Right atrium auricular region (tissue), 2 donors: Measurements from ENCODE around the gene REG4. TPM values are rescaled to one million over a fixed set of nuclear protein-coding genes. Genes with fewer than 3 reads are reported as not detected.

Experiments used
- DNase-seq: peaks from one replicate; pipeline ENCODE4 v3.0.0-alpha.2; 2019; ENCODE audit warnings: low spot score
- H3K27ac ChIP-seq, 2 donors: fragments of 200-600 bp; sonication (generic); 1 replicate in 1 of 2; 2 replicates in 1 of 2; pipeline ENCODE4 v1.5.1; 2016 to 2019
- H3K27me3 ChIP-seq, 2 donors: fragments of 200-600 bp; sonication (generic); one replicate each; pipeline versions ENCODE4 v1.5.1 to v1.6.0; 2017 to 2019
- H3K36me3 ChIP-seq: fragments of 200-600 bp; sonication (generic); one replicate; pipeline ENCODE4 v1.5.1; 2016
- H3K4me1 ChIP-seq, 2 donors: fragments of 200-600 bp; sonication (generic); one replicate each; pipeline versions ENCODE4 v1.5.1 to v1.6.0; 2017 to 2019
- H3K4me3 ChIP-seq, 2 donors: fragments of 200-600 bp; sonication (generic); 1 replicate in 1 of 2; 2 replicates in 1 of 2; pipeline ENCODE4 v1.5.1; 2017 to 2019; ENCODE audit warnings: mild to moderate bottlenecking in 1 of 2, moderate library complexity in 1 of 2
- H3K9me3 ChIP-seq, 2 donors: fragments of 200-600 bp; sonication (generic); one replicate each; pipeline ENCODE4 v1.5.1; 2019
- CTCF ChIP-seq, 2 donors: fragments of 200-600 bp; sonication (generic); IDR thresholded peaks; one replicate each; pipeline ENCODE4 v1.5.1; 2019; ENCODE audit warnings: antibody characterized with exemption in 2 of 2
- total RNA-seq, 2 donors: library from RNA; depleted of rRNA; stranded (reverse); fragments of >200 nt; gene quantifications; one replicate each; pipeline ENCODE4 v1.1.0, GENCODE V29; 2016

The REG4 gene
- total RNA-seq, 2 donors from 2014 or later: not detected

- H3K9me3 ChIP-seq: no peaks in the 10 kb centered on the region
- H3K36me3 ChIP-seq: no peaks in the 10 kb centered on the region
- TF ChIP-seq CTCF (IDR thresholded peaks at IDR 0.05): no peak
- H3K27ac ChIP-seq: no peak overlapping the region
- no peak overlapping the region for H3K4me3 ChIP-seq
- H3K4me1 ChIP-seq: no peaks in the 10 kb centered on the region
- no peak for DNase-seq
- no peaks in the 10 kb centered on the region for H3K27me3 ChIP-seq
These were observed 15.7 kb downstream of the REG4 start for GRCh38 chr1:119795261-119796200.

- Histone ChIP-seq H3K9me3 (no peaks in the 10 kb centered on the region), H3K4me3 (no peak overlapping the region), H3K27me3 (no peaks in the 10 kb centered on the region), H3K4me1 (no peaks in the 10 kb centered on the region), H3K27ac (no peak overlapping the region), H3K36me3 (no peaks in the 10 kb centered on the region)
- no peak for DNase-seq
- no peak for TF ChIP-seq CTCF (IDR thresholded peaks at IDR 0.05)
These were observed 16.4 kb downstream of the REG4 start for GRCh38 chr1:119794876-119795240.

- no peak overlapping the region for H3K27ac ChIP-seq
- no peak for DNase-seq
- TF ChIP-seq CTCF (IDR thresholded peaks at IDR 0.05): no peak
These were observed 16.9 kb downstream of the REG4 start for GRCh38 chr1:119794230-119794875.

GRCh38 chr1:119791377-119791776, 19.9 kb downstream of the REG4 start:
- DNase-seq: no peak
- H3K27ac ChIP-seq: no peak overlapping the region
- no peaks in the 10 kb centered on the region for H3K36me3 ChIP-seq
- H3K4me1 ChIP-seq: no peaks in the 10 kb centered on the region
- H3K9me3 ChIP-seq: no peaks in the 10 kb centered on the region
- no peak for TF ChIP-seq CTCF (IDR thresholded peaks at IDR 0.05)
- no peak overlapping the region for H3K4me3 ChIP-seq
- no peaks in the 10 kb centered on the region for H3K27me3 ChIP-seq

More at GRCh38 chr1:119794230-119794875, 16.9 kb downstream of the REG4 start:
- Histone ChIP-seq H3K4me3 (no peak overlapping the region), H3K4me1 (no peaks in the 10 kb centered on the region), H3K9me3 (no peaks in the 10 kb centered on the region), H3K27me3 (no peaks in the 10 kb centered on the region), H3K36me3 (no peaks in the 10 kb centered on the region)

GRCh38 chr1:119790451-119791198, 20.6 kb downstream of the REG4 start:
- Histone ChIP-seq H3K27ac (no peak overlapping the region), H3K9me3 (no peaks in the 10 kb centered on the region), H3K36me3 (no peaks in the 10 kb centered on the region), H3K27me3 (no peaks in the 10 kb centered on the region), H3K4me3 (no peak overlapping the region), H3K4me1 (no peaks in the 10 kb centered on the region)
- DNase-seq: no peak
- TF ChIP-seq CTCF (IDR thresholded peaks at IDR 0.05): no peak
